ENCODE measurements around the gene DCAF15. TPM values are rescaled to one million over a fixed set of nuclear protein-coding genes. Genes with fewer than 3 reads are reported as not detected.
A peak's percentile ranks its signal among the peaks of the same experiment; 100 is the strongest.

The DCAF15 gene
- total RNA-seq, 2 donors from 2014 or later = 88.2 to 95.8 TPM

DNA sequence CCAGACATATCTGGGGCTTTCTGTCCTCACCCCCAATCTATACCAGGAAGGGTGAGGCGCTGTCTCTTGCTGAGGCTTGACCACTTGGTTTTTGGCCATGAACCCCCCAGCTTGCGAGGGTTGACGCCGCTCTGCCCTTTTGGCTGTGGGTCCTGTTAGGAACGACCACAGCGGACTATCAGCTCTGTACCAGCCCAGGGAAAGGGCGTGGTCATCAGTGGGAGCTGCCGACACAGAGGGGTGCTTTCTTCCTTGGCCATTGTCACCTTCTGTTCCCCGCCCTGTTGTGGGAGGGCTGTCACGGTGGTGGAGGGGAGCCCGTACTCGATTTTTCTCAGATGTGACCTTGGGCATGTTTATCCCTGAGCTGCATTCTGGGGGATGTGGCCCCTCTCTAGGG, 5.7 kb downstream of the DCAF15 start:
- no peaks in the 10 kb centered on the region for H3K9me3 ChIP-seq (ENCODE audit: control insufficient read depth, low read length, poor library complexity, severe bottlenecking)
- Mint-ChIP-seq H3K36me3 (ENCODE audit: low read depth) (no peaks in the 10 kb centered on the region), H3K27ac (peak overlapping the region; percentile 11), H3K27me3 (no peaks in the 10 kb centered on the region), H3K4me1 (peaks cover 9% of the 10 kb centered on the region), H3K4me3 (no peak overlapping the region)
- ATAC-seq (no peak), DNase-seq (no peak)

DNA sequence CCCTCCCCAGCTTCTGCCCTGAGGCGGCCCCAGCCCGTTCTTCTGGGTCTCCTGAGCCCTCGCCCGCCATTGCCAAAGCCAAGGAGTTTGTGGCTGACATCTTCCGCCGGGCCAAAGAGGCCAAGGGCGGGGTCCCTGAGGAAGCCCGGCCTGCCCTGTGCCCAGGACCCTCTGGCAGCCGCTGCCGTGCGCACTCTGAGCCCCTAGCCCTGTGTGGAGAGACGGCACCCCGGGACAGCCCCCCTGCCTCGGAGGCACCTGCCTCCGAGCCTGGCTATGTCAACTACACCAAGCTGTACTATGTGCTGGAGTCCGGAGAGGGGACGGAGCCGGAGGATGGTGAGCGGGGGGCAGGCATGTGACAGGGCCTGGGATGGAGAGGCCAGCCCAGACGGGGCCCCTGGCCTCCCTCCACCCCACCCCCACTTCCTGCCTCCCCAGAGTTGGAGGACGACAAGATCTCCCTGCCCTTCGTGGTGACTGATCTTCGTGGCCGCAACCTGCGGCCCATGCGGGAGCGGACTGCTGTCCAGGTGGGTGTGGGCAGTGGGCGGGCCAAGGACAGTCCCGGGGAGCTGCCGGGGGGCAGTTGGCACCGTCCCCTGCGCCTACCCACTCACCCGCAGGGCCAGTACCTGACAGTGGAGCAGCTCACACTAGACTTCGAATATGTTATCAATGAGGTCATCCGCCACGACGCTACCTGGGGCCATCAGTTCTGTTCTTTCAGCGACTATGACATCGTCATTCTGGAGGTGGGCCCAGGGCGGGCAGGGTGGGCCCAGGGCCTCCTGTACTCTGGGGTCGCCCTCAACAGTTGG, 7.0 kb downstream of the DCAF15 start:
- H3K36me3 Mint-ChIP-seq (ENCODE audit: low read depth) = no peaks in the 10 kb centered on the region
- peaks cover 4% of the 10 kb centered on the region for H3K4me1 Mint-ChIP-seq
- no peak overlapping the region for H3K4me3 Mint-ChIP-seq
- no peaks in the 10 kb centered on the region for H3K27me3 Mint-ChIP-seq
- no peaks in the 10 kb centered on the region for H3K9me3 ChIP-seq (ENCODE audit: control insufficient read depth, low read length, poor library complexity, severe bottlenecking)
- H3K27ac Mint-ChIP-seq = no peak overlapping the region
- DNase-seq = no peak
- ATAC-seq = no peak

GRCh38 chr19:13959962-13960862, 7.9 kb downstream of the DCAF15 start:
- H3K36me3 Mint-ChIP-seq (ENCODE audit: low read depth) = no peaks in the 10 kb centered on the region
- H3K4me1 Mint-ChIP-seq = peaks cover 2% of the 10 kb centered on the region
- H3K4me3 Mint-ChIP-seq = no peak overlapping the region
- H3K27ac Mint-ChIP-seq = peak overlapping the region; percentile 4
- no peaks in the 10 kb centered on the region for H3K27me3 Mint-ChIP-seq
- H3K9me3 ChIP-seq (ENCODE audit: control insufficient read depth, low read length, poor library complexity, severe bottlenecking) = no peaks in the 10 kb centered on the region
- DNase-seq (no peak), ATAC-seq (peak; percentile 49)

- Mint-ChIP-seq H3K27ac (peak overlapping the region; percentile 4), H3K36me3 (ENCODE audit: low read depth) (no peaks in the 10 kb centered on the region), H3K27me3 (no peaks in the 10 kb centered on the region), H3K4me1 (peaks cover 2% of the 10 kb centered on the region), H3K4me3 (peak overlapping the region; percentile 49)
- H3K9me3 ChIP-seq (ENCODE audit: control insufficient read depth, low read length, poor library complexity, severe bottlenecking) = no peaks in the 10 kb centered on the region
- ATAC-seq = no peak
- DNase-seq = no peak
These were observed 8.8 kb downstream of the DCAF15 start for GRCh38 chr19:13960863-13961784.

DNA sequence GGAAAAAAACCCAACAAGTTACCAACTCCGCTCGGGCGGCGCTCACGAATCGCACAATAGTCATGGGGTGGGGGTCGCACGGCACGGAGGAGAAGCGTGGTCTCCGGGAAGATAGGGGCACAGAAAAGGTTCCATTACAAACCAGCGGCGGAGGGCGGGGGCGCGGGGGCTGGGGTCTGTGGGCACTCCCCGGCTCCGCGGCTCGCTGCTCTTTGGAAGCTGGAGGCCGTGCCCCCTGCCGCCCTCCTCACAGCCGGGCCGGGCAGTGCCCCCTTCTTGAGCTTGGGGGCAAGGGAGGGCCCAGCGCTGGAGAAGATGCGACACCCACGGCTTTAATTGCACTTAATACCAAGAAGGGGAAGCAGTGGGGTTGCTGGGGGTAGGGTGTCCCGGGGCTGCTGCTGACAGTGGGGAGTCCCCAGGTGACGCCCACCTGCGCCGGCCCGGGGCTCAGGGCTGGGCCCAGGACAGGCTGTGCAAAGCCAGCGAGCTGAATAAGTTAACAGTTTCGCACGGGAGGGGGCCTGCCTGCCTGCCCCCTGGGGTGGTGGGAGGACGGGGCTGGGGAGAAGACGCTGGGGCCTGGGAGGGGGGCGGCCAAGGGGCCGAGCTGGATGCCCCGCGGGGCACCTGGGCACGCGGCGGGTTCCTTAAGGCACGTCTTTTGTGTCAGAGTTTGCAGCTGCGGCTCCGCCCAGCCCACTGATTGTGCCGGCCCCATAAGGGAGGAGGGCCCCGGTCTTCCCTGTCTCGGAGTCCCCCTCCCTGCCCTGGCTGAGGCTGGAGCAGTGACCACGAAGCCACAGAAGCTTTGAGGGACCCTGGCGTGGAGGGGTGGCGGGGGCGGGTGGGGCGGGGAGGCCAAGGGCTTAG, 9.8 kb downstream of the DCAF15 start:
- no peak overlapping the region for H3K27ac Mint-ChIP-seq
- H3K27me3 Mint-ChIP-seq = no peaks in the 10 kb centered on the region
- DNase-seq (no peak), ATAC-seq (no peak)
- no peaks in the 10 kb centered on the region for H3K4me1 Mint-ChIP-seq
- H3K4me3 Mint-ChIP-seq = peak overlapping the region; percentile 49
- no peaks in the 10 kb centered on the region for H3K36me3 Mint-ChIP-seq (ENCODE audit: low read depth)
- H3K9me3 ChIP-seq (ENCODE audit: control insufficient read depth, low read length, poor library complexity, severe bottlenecking) = no peaks in the 10 kb centered on the region

DNA sequence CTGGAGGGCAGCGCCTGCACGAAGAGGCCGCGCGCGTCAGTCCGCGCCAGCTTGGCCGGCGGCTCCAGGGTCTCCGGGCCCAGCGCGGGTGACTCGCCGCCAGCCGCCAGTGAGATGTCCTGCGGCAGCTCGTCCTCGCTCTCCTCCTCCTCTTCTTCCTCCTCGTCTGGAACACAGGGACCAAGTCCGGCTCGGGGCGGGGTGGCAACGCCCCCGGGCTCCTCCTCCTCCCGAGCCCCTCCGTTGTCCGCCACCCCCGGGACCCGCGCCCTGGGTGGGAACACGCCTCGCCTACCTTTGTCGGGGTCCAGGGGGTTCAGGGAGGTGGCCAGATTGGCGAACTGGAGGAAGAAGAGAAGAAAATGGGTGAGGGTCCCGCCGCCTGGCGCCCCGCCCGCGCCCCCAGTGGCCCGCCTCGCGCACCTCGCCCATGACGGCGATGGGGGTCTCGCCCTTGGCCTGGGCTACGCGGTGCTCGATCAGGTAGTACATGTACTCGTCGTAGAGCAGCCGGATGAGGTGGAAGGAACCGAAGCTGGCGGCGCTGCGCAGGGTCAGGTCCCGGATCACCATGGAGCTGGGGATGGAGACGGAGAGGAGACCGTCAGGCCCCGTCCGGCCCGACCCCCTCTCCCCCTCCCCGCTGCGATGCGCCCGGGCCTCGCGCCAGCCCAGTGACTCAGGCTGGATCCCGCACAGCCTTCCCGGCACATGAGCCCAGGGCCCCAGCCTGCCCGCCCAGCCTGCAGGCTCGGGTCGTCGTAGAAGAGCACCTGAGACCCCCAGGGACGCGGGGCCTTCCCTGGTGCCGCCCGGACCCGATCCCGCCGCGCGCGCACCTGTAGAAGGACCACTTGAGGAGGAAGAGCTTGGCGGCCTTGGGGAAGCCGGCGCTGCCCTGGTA, 10.6 kb downstream of the DCAF15 start:
- Mint-ChIP-seq H3K4me3 (no peak overlapping the region), H3K36me3 (ENCODE audit: low read depth) (no peaks in the 10 kb centered on the region), H3K27me3 (no peaks in the 10 kb centered on the region), H3K27ac (no peak overlapping the region), H3K4me1 (no peaks in the 10 kb centered on the region)
- H3K9me3 ChIP-seq (ENCODE audit: control insufficient read depth, low read length, poor library complexity, severe bottlenecking) = no peaks in the 10 kb centered on the region
- DNase-seq (no peak), ATAC-seq (no peak)

GRCh38 chr19:13963603-13964105, 11.3 kb downstream of the DCAF15 start:
- Mint-ChIP-seq H3K4me1 (no peaks in the 10 kb centered on the region), H3K27me3 (no peaks in the 10 kb centered on the region), H3K27ac (no peak overlapping the region), H3K4me3 (no peak overlapping the region), H3K36me3 (ENCODE audit: low read depth) (no peaks in the 10 kb centered on the region)
- ATAC-seq (no peak), DNase-seq (no peak)
- no peaks in the 10 kb centered on the region for H3K9me3 ChIP-seq (ENCODE audit: control insufficient read depth, low read length, poor library complexity, severe bottlenecking)

DNA sequence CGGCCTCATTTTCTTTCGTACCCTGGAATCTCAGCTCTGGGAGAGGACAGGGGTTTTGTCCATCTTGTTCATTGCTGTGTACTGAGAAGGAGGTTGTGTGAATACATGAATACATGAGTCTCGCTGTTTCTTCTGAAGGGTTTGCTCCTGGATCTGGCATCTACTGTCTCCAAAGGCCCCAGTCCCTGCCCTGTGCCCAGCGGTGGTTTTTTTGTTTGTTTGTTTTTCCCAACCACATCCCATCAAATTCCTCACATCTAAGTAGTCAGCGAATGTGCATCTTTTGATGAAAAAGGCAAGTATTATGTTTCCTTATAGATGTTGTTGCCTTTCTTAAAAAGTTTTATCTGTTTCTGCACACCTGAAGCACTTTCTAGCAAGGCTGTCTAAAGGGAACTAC, 12.5 kb downstream of the DCAF15 start:
- Mint-ChIP-seq H3K4me1 (peaks cover 2% of the 10 kb centered on the region), H3K27me3 (no peaks in the 10 kb centered on the region), H3K36me3 (ENCODE audit: low read depth) (peaks cover 4% of the 10 kb centered on the region), H3K4me3 (no peak overlapping the region), H3K27ac (no peak overlapping the region)
- no peak for DNase-seq
- H3K9me3 ChIP-seq (ENCODE audit: control insufficient read depth, low read length, poor library complexity, severe bottlenecking) = no peaks in the 10 kb centered on the region
- no peak for ATAC-seq

GRCh38 chr19:13965377-13965896, 13.1 kb downstream of the DCAF15 start:
- Mint-ChIP-seq H3K4me3 (no peak overlapping the region), H3K27ac (no peak overlapping the region), H3K36me3 (ENCODE audit: low read depth) (peaks cover 4% of the 10 kb centered on the region), H3K4me1 (peaks cover 2% of the 10 kb centered on the region), H3K27me3 (no peaks in the 10 kb centered on the region)
- no peak for ATAC-seq
- H3K9me3 ChIP-seq (ENCODE audit: control insufficient read depth, low read length, poor library complexity, severe bottlenecking) = no peaks in the 10 kb centered on the region
- DNase-seq = no peak

DNA sequence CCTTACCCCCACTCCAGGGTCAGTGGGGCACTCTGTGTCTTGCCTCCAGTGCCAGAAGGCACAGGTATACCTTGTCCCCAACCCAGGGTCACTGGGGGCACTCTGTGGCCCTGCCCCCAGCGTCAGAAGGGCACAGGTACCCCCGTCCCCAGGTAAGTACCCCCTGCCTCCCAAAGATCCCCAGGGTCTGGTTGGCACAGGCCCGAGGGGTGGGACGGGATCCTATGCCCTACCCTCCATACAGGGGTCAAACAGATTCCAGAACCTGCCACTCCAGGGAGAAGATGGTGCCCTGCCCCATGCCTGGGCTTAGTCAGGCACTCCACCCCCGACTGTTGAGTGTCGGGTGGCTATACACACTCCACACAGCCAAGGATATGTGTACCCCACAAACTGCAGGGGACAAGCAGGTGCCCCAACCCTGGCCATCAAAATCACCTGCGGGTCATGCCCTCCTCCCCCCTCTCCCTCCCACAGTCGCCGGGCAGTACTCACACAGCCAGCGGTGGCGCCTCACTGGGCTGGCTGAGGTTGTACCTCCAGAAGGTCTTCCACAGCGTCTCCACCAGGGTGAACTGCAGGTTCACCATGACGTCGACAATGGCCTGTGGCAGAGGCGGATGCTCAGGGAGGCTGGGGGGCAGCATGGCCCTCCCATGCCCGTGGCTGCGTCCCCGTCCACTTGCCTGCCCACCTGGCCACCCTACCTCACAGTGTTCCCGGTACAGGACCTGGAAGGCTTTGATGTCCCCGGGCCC, 13.8 kb downstream of the DCAF15 start:
- Mint-ChIP-seq H3K4me3 (no peak overlapping the region), H3K27ac (no peak overlapping the region), H3K27me3 (no peaks in the 10 kb centered on the region), H3K4me1 (peaks cover 2% of the 10 kb centered on the region), H3K36me3 (ENCODE audit: low read depth) (peaks cover 4% of the 10 kb centered on the region)
- DNase-seq (no peak), ATAC-seq (no peak)
- H3K9me3 ChIP-seq (ENCODE audit: control insufficient read depth, low read length, poor library complexity, severe bottlenecking) = no peaks in the 10 kb centered on the region
